Stimulated activated CD8-positive, alpha-beta memory T cell treated with anti-CD3 and anti-CD28 coated beads, Interleukin-15, amount 100 ng/mL, for 4 hours (primary cell): ENCODE measurements around the gene CUX1.
"Not testable (repeated sequence)": the region's sequence is repeated elsewhere in the genome, so short reads cannot be mapped to it uniquely, and the experiment has no call there.

Experiments used
- DNase-seq, 2 donors: peaks; one replicate each; pipeline ENCODE4 v3.0.0-alpha.2; 2020; ENCODE audit warnings: low read depth in 2 of 2

Gene CUX1

GRCh38 chr7:102182016-102182415 lies 364.6 kb downstream of the CUX1 start:
- DNase-seq: no peak

GRCh38 chr7:102183848-102184247 lies 366.4 kb downstream of the CUX1 start:
- not testable (repeated sequence) for DNase-seq

- DNase-seq: no peak
Measured at GRCh38 chr7:102184303-102184702, 366.9 kb downstream of the CUX1 start.

- no peak for DNase-seq
Measured at GRCh38 chr7:102185796-102186195, 368.4 kb downstream of the CUX1 start.

- no peak for DNase-seq
Measured at GRCh38 chr7:102186306-102186705, 368.9 kb downstream of the CUX1 start.

GRCh38 chr7:102188746-102189145 lies 371.3 kb downstream of the CUX1 start:
- DNase-seq: no peak

GRCh38 chr7:102189756-102190155 lies 372.3 kb downstream of the CUX1 start:
- no peak for DNase-seq

GRCh38 chr7:102190776-102191350 lies 373.4 kb downstream of the CUX1 start:
- DNase-seq: no peak

- no peak for DNase-seq
Measured at GRCh38 chr7:102191556-102192379, 374.3 kb downstream of the CUX1 start.

- DNase-seq: no peak
Measured at GRCh38 chr7:102192790-102193189, 375.4 kb downstream of the CUX1 start.

- DNase-seq: no peak
Measured at GRCh38 chr7:102193806-102194205, 376.4 kb downstream of the CUX1 start.

GRCh38 chr7:102195361-102195760 lies 377.9 kb downstream of the CUX1 start:
- DNase-seq: no peak

GRCh38 chr7:102196028-102196427 lies 378.6 kb downstream of the CUX1 start:
- DNase-seq: no peak

- no peak for DNase-seq
Measured at GRCh38 chr7:102197161-102197560, 379.7 kb downstream of the CUX1 start.

- DNase-seq: no peak
Measured at GRCh38 chr7:102197599-102197998, 380.2 kb downstream of the CUX1 start.

GRCh38 chr7:102198417-102198956 lies 381.1 kb downstream of the CUX1 start:
- DNase-seq: no peak

- DNase-seq: no peak
Measured at GRCh38 chr7:102201576-102201975, 384.1 kb downstream of the CUX1 start.

GRCh38 chr7:102202556-102202955 lies 385.1 kb downstream of the CUX1 start:
- DNase-seq: no peak

- DNase-seq: no peak
Measured at GRCh38 chr7:102203218-102203617, 385.8 kb downstream of the CUX1 start.

GRCh38 chr7:102204212-102204611 lies 386.8 kb downstream of the CUX1 start:
- no peak for DNase-seq

GRCh38 chr7:102205915-102206314 lies 388.5 kb downstream of the CUX1 start:
- no peak for DNase-seq

GRCh38 chr7:102208826-102209225 lies 391.4 kb downstream of the CUX1 start:
- no peak for DNase-seq

GRCh38 chr7:102210787-102211186 lies 393.4 kb downstream of the CUX1 start:
- no peak for DNase-seq
